ENCODE results near the gene LRBA.
"Not testable (repeated sequence)": the region's sequence is repeated elsewhere in the genome, so short reads cannot be mapped to it uniquely, and the experiment has no call there.

Gene LRBA

DNA sequence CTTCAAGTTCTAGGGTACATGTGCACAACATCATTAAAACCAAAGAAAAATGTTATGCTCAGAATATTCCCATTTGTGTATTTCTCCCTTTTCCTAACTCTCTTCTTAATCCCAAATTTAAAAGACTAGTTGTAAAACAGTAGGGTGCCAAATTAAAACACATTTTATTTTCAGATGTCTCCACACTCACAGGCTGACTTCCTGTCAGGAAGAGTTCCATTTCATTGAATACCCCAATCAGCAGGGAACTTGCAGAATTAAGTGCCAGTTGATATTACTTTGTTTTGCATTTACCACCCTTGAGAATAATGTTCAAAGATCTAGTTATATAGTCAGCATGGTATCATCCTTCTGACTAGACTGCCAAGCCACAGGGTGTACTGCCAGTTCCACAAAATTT, 225.2 kb downstream of the LRBA start:
- DNase-seq = no peak

DNA sequence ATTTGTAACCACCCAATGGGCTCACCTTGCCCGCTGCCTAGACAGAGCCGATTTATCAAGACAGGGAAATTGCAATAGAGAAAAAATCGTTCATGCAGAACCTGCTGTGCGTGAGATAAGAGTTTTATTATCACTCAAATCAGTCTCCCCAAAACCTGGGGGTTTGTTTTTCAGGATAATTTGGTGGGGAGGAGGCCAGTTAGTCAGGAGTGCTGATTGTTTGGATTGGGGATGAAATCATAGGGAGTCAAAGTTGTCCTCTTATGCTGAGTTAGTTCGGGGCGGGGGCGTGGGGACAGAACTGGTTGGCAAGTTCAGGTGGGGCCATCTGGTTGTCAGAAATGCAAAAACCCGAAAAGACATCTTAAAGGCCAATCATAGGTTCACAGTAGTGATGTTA, 230.1 kb downstream of the LRBA start:
- no peak for DNase-seq

DNA sequence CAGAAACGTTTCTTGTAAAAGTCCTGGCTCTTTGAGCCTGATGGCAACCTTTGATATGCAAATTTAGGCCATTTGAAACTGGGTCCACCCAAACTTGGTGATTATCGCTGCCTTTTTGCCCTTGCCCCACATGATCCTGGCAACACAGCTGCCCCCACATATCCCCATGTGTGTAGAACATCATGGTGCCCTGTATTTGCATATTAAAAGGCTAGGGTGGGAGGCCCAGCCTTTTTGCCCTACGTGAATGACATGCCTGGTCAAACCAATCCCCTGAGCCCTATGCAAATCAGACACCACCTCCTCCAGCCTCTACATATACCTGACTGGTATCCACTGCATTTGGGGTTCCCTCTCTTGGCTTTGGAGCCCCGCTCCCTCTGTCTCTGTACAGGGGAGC, 230.8 kb downstream of the LRBA start:
- no peak for DNase-seq

DNA sequence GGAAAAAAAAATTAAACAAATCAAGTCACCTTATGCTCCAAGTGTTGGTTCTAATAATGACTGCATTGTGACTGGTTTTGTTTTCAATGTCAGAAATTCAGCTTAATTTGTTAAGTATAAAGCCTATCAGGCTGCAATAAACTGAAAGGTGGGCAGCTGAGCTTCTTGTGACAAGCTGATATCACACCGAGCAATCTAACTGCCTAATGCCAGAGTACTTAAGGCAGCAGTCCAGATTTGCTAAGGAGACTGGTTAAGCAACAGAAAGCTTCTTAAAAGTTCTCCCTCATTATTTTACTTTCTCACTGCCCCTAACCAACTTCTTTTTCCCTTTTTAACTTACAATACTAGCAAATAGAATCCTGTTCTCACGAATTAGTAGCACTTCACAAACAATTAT, 232.2 kb downstream of the LRBA start:
- DNase-seq = no peak

DNA sequence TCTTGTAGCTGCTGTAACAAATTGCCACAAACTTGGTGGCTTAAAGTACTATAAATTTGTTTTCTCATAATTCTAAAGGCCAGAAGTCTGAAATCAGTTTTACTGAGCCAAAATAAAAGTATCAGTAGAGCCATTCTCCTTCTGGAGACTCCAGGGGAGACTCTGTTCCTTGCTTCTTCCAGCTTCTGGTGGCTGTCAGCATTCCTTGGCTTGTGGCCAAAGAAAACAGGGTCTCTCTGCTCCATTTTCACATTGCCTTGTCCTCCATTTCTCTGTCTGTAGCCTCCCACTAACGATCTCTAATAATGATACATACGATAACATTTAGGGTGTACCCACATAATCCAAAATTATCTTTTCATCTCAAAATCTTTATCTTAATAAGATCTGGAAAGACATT, 232.8 kb downstream of the LRBA start:
- DNase-seq = no peak

DNA sequence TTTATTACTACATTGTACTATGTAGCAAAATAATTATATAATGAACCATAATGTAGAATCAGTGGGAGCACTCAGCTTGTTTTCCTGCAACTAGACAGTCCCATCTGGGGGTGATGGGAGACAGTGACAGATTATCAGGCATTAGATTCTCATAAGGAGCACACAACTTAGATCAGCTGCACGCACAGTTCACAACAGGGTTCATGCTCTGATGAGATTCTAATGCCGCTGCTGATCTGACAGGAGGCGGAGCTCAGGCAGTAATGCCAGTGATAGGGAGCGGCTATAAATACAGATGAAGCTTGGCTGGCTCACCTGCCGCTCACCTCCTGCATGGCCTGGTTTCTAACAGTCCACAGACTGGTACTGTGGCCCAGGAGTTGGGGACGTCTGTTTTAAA, 233.9 kb downstream of the LRBA start:
- DNase-seq = no peak

DNA sequence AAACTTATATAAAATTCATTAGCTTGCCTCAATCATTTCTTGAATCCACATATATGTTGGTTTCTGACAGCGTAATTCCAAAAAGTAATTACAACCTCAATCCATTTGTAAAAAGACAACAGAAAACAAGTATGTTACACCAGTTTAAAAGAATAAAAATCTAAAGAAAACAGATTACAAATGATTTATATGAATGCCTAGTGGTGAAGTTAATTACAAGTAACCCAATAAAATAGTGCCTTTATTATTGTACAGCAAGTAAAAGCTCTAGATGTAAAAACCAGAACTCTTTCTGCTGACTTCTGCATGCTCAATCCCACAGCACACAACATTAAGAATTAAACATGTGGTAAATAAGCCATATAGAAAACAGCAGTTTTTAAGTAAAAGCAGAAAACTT, 235.4 kb downstream of the LRBA start:
- no peak for DNase-seq

DNA sequence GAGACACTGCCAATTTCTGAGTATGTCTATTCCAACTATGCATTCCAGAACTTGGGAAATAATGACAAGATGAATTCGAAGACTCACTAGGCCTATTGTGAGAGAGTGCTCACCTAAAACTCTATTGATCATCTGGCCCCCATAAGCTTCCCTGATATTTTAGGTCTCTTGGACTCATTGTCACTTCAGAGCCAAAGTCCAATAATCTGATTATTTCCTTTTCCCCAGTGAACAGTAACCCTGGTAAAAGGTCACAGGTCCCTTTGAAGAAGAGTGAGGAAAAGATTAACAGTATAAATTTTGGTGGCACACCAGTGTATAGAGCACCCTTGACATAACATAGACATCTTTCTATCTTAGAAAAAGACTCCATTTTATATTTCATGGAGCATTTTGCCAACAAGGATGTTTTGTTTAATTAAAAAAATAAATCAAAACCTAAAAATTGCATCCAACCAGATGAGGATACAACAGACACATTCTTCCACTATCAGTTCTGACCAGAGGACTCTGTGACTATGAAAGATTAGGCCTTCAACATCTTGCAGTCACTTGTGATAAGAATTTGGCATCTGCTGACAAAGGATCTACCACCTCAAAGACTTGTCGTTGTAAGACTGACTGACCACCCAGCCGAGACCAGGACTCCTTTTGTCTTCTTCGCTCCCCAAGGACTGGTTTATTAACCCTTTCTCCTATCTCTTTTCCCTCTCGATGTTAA, 241.2 kb downstream of the LRBA start:
- no peak for DNase-seq

DNA sequence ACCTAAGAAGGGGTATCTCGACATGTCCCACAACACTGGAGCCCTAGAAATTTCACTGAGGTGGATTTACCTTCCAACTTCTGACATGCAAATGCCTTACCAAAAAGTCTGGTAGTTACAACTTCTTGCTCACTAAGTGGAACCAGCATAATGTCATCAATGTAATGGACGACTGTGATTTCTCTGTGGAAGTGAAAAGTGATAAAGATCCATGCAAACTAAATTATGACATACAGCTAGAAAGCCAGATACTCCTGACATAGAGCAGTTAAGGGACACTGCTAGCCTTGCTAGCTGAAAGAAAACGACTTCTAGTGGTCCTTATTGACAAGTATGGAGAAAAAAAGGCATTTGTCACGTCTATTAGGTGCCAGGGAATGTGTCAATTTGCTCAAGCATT, 242.1 kb downstream of the LRBA start:
- no peak for DNase-seq

DNA sequence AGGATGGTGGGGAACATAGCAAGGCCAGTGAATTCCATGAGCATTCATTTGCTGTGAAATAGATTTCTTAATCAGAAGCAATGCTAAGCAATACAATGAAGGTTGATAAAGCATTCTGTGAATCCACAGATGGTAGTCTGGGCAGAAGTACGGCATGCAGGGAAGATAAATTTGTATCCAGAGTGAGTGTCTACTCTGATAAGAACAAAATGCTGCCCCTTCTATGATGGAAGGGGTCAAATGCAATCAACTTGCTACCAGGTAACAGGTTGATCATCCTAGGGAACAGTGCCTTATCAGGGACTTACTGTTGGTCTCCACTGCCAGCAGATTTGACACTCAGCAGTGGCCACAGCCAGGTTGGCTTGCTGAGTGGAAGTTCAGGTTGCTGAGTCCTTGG, 243.7 kb downstream of the LRBA start:
- no peak for DNase-seq

DNA sequence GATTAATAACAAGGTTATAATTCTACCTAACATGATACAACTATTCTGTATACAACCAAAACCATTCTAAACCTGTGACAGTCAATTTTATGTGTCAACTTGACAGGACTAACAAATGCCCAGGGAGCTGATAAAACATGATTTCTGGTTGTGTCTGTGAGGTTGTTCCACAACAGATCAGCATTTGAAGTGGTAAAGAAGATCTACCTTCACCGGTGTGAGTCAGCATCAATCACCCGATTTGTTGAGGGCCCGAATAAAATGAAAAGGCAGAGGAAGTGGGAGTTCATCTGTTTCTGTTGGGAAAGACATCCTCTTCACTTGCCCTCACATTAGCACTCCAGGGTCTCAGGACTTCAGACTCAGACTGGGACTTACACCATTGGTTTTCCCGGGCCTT, 245.2 kb downstream of the LRBA start:
- DNase-seq = no peak

DNA sequence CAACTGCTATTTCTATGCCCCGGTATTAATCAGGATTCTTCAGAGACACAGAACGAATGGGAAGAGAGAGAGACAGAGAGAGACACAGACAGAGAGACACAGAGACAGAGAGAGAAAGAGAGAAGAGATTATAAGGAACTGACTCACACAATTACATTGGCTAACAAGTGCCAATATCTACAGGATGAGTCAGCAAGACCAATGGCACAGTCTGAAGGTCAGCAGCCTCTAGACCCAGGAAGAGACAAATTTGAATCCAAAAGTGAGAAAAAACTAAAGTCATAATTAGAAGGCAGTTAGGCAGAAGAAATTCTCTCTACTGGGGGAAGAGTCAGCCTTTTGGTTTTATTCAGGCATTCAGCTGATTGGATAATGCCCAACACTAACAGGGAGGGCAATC, 245.8 kb downstream of the LRBA start:
- DNase-seq = no peak

DNA sequence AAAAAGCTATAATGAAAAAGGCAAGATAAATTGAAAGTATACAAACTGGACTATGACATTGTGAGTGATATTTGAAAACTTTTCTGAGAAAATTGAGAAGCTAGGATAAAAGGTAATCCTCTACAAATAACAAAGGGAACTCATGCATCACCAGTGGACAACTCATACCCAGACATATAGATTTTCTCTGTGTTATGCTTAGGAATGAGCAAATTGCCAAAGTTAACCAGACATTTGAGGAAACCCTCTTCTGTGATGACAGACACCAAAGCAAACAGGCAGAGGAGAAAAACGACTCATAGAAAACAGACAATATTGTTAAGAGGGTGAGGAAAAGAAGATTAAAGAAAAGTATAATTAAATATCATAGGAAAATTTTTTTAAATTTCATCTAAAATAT, 246.6 kb downstream of the LRBA start:
- DNase-seq = no peak

DNA sequence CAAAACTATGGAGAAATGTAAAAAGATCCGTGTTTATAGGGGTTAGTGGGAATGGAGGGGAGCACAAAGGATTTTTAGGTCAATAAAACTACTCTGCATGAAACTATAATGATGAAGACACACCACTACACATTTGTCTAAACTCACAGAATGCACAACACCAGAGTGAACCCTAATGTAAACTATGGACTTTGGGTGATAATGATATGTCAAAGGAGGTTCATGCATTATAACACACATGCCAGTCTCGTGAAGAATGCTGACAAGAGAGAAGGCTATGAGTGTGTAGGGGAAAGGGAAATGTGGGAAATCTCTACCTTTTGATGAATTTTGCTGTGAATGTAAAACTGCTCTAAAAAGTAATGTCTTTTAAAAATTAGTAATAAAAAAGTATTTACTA, 249.9 kb downstream of the LRBA start:
- DNase-seq = no peak

DNA sequence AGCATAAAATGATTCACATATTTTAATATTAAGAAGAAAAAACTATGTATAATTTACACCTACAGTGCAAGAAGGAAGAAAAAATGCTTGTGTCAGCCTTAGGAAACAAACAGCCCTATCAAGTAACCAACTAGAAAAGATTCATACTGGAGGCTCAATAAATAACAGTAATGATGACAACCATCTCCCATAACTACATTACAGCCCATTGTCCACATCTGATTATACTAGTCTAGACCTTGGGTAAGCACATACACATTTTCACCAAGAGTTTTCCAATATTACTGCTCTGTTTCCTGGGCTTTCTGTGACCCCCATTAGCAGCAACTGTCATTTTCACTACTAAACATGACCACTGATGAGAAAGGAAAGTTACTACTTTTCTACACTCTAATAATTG, 263.4 kb downstream of the LRBA start:
- DNase-seq = no peak

DNA sequence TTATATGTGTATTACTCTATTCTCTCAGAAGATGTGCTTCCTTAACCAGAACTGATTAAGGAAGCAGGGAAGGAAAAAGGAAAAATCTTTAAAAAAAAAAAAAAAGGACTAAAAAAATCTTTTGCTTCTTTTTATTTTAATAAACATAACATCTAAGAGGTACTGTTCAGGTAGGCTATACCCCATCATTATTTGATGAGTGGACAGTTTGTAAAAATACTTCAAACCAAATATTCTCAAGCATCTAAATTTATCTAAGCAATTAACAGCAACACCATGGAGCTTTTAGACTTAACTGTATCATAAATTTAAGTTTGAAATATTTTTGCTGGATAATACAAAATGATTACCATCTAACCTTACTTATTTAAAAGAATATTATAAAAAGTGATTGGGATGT, 264.3 kb downstream of the LRBA start:
- no peak for DNase-seq

DNA sequence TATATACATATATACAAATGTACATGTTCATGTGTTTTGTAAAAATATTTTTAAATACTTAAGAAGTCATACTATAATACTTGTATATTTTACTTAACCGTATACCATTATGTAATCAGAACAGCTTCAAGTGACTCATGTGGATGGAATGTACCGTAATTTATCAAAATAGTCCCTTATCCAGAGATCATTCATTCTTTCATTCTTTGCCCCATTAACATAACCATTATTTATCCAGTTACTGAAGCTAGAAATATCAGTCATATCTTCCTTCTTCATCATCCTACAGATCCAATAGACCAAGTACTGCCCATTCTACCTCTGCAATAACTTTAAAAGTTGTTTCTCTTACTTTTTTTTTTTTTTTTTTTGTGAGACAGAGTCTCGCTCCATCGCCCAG, 268.9 kb downstream of the LRBA start:
- no peak for DNase-seq

DNA sequence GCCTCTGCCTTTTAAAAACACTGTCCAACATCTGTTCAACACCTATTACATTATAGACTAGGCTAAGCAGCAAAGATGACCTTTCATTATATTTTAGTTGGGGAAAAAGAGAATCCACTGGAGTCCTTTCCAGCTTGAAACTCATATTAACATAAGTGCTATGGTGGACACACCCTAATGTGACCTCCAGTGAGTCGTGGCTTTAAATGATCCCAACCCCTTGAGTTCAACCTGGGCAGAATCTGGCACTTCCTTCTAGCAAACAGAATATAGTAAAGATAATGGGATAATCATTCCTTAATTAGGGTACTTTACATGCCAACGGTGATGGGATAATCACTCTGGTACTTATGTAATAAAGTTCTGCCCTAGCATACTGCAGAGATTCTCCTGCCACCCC, 270.5 kb downstream of the LRBA start:
- DNase-seq = no peak

DNA sequence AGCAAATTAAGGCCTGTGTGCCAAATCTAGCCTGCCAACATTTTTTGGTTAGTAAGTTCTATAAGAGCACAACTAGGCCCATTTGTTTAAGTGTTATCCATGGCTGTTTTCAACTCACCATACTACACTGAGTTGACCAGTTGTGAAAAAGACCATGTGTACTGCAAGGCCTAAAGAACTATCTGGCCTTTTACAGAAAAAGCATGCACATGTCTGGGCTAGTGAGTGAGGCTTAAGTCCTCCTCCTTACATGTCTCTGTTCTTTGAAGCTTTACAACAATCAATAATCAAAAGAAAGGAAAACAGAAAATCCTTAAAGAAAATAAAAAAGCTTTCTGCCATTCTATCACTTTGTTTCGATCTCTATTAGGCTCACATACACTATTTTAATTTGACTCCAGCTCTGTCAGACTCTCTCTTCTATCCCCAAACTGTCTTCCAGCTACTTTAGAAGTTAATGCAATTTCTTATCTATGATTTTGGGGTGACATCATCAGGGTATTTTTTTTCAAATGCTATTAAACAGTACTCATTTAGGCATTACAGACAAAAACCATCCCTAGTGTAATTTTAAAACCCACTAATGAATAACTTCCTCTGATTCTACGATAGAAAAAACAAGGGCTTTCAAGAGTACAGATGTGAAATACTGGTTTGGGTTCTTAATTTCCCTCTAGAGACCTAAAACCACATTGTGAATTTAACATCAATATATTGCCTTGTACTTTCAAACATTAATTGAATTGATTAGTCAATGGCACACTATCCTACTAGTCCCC, 271.3 kb downstream of the LRBA start:
- no peak for DNase-seq

DNA sequence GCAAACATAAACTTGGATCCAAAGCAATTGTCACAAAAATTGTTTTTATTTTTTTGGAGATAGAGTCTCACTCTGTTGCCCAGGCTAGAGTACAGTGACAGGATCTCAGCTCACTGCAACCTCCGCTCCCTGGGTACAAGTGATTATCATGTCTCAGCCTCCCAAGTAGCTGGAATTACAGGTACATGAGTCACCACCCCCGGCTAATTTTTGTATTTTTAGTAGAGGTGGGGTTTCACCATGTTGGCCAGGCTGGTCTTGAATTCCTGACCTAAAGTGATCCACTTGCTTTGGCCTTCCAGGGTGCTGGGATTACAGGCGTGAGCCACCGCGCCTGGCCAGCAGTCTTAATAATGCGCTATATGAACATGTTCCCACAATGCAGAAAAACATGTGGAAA, 272.2 kb downstream of the LRBA start:
- not testable (repeated sequence) for DNase-seq

DNA sequence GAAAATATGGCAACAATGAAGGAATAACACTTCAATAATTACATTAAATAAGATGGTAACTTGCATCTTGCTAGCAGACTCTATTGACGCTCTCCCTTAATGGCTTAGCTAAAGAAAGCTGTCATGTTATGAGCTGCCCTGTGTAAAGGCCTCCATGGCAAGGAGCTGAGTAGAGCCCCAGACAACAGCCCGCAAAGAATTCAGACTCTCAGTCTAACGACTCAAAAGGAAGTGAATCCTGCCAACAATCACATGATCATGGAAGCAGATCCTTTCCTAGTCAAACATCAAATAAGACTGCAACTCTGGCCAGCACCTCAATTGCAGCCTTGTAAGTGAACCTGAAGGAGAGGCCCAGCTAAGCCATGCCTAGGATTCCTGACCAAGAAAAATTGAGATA, 275.5 kb downstream of the LRBA start:
- no peak for DNase-seq

DNA sequence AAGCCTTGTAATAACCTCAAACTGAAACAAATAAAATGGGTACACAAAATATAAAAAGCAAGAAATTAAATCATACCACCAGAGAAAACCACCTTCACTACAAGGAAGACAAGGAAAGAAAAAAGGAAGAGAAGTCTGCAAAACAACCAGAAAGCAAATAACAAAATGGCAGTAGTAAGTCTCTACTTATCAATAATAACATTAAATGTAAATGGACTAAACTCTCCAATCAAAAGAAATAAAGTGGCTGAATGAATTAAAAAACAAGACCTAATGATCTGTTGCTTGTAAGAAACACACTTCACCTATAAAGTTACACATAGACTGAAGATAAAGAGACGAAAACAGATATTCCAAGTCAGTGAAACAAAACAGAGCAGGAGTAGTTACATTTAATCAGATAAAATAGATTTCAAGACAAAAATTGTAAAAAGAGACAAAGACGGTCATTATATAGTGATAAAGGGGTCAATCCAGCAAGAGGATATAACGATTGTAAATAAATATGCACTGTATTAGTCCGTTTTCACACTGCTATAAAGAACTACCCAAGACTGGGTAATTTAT, 289.0 kb downstream of the LRBA start:
- no peak for DNase-seq

DNA sequence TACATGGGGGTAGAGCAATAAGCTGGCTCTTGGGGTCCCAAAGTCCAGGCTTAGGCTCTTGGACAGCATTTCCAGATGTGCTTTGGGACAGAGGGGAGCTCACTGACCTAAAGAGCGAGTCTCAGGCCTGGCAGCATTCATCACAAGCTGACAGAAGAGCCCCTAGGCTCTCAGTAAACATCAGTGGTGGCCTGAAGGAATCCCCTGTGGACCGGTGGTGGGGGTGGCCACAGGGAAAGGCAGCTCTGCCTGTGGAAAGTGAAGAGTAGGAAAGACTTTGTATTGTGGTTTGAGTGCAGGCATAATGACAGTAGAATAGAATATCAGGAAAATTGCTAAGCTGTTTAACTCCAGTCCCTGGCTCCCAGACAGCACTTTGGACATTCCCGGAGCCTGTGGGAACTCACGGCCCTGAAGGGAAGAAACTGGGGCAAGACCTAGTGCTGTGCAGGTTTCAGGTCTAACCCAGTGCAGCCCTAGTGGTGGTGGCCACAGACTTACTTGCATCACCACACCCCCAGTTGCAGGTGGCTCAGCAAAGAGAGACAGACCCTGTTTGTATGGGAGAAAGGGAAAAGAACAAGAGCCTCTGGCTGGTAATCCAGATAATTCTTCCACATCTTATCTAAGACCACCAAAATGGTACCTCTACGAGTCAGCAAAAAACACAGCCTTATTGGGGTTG, 291.2 kb downstream of the LRBA start:
- no peak for DNase-seq

DNA sequence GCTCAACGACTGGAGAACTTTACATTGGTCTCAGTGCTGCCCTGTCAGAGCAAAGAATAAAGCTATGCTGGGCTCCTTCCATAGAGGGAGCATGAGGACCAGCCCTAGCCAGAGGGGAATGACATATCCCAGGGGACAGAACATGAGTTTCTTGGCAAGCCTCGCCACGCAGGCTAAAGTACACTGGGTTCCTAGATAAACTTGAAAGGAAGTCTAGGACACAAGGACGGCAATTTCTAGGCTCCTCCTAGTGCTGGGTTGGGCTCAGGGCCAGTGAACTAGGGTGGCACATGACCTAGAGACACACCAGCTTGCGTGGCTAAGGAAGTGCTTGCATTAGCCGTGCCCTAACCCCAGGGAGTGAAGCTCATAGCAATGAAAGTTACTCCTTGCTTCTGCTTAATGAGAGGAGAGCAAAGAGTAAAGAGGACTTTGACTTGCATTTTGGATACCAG, 292.1 kb downstream of the LRBA start:
- no peak for DNase-seq
